Measurements from ENCODE around the gene ALAS1.
"Not testable (repeated sequence)": the region's sequence is repeated elsewhere in the genome, so short reads cannot be mapped to it uniquely, and the experiment has no call there.

Gene ALAS1

DNA sequence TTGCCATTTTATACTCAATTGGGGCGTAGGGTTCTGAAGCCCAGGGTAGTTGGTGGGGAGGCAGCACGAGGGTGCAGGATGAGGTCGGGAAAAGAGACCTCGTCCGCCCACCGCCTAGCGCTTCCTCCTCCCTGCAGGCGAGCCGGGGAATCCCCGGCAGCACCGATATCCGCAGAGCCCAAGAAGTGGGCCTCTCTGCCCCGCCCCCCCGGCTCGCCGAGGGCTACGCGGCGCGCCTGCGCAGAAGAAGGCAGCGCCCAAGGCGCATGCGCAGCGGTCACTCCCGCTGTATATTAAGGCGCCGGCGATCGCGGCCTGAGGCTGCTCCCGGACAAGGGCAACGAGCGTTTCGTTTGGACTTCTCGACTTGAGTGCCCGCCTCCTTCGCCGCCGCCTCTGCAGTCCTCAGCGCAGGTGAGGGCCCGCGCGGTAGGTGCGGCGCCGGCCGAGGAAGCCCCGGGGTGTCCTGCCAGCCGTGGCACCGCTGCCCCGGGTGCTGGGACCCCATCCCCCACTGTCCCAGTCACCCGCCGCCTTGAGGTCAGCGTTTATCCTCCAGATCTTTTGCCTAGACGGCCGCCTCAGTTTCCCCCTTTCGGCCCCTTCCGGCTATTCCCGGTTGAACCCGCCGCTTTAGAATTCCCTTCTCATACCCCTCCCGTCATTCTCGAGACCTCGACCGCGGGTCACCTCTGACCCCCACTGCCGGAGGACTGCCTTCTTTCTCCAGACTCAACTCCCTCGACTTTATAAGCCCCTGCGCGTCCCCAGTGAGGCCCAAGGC lies at the start of gene ALAS1:
Gene ALAS1 (plus strand): TSS at position 319 of the 784 bp plus-strand sequence. CDS start 1,082 bp downstream, outside the sequence.
- DNase-seq (ENCODE audit: low read depth in 2 of 2), result peak; percentile 94 to 96

DNA sequence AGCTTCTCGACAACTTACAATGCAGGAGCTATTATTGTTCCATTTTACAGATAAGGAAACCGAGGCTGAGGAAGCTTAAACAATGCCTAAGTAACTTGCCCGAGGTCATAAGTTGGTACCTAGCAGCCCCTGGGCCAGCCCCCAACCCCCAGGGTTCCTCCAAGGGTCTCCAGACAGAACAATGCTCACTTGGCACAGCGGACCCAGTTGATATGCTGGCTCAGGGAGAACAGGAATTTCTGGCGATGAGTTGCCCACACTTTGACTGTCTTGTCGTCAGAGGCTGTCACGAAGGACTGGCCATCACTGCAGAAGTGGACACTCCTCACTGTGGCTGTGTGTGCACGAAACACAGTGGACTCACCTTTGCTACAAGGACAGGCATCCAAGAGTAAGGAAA lies 48.9 kb upstream of the ALAS1 start:
- no peak for DNase-seq (ENCODE audit: low read depth in 2 of 2)

DNA sequence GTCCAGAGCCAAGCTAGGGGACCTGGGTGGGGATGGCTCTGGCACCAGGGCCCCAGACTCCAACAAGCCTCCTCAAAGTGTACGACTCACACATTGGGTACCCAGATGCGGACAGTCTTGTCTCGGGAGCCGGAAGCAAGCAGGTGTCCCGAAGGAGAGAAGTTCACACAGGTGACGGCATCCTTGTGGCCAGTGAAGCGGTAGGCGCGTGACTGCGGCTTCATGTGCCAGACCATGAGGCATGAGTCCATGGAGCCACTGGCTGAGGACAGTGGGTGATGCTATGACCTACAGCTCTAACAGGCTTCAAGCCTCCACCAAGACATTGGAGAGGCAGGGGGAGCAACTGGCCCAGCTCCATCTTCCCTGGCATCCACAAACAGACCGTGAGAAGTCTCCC lies 48.2 kb upstream of the ALAS1 start:
- no peak for DNase-seq (ENCODE audit: low read depth in 2 of 2)

DNA sequence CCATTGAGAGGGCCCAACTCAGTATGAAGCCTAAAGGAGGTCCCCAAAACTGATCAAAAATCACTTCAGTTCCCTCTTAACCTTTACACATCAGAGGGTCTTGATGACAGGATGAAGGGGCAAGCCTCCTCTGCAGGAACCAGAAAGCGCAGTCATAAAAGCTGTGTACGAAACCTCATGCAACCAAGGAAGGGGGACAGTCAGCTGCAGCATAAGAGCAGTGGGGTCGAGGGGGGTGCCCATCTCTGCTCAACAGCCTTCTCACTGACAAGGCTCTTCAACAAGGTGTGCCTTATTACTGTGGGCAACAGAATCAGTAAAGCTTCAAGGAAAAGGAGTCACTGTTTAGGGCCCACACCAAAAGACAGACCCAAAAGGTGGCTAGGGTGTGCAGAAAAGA lies 47.6 kb upstream of the ALAS1 start:
- no peak for DNase-seq (ENCODE audit: low read depth in 2 of 2)

DNA sequence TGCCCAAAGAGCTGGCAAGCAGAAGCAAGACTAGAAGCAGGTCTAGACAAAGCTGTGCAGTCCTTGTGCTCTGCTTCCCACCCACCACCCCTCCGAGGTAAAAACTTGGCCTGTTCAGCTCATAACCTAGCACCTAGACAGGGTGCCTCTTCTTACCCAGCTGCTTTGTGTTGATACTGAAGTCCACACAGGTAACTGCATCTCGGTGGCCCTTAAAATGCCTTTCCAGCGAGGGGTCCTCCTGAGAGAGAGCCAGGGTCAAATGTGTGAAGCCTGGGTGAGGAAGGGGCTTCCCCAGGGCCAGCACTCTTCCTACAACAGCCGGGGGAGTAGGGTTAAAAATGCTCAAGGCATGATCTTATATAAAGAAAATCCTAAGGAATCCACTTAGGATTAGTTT lies 47.1 kb upstream of the ALAS1 start:
- no peak for DNase-seq (ENCODE audit: low read depth in 2 of 2)

DNA sequence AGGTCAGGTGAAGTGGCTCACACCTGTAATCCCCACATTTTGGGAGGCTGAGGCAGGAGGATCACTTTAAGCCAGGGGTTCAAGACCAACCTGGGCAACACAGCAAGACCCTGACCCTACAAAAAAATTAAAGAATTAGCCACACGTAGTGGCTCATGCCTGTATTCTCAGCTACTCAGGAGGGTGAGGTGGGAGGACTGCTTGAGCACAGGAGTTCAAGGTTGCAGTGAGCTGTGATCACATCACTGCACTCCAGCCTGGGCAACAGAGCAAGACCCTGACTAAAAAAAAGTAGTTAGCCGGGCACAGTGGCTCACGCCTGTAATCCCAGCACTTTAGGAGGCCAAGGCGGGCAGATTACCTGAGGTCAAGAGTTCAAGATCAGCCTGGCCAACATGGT lies 46.0 kb upstream of the ALAS1 start:
- DNase-seq (ENCODE audit: low read depth in 2 of 2), result not testable (repeated sequence)

DNA sequence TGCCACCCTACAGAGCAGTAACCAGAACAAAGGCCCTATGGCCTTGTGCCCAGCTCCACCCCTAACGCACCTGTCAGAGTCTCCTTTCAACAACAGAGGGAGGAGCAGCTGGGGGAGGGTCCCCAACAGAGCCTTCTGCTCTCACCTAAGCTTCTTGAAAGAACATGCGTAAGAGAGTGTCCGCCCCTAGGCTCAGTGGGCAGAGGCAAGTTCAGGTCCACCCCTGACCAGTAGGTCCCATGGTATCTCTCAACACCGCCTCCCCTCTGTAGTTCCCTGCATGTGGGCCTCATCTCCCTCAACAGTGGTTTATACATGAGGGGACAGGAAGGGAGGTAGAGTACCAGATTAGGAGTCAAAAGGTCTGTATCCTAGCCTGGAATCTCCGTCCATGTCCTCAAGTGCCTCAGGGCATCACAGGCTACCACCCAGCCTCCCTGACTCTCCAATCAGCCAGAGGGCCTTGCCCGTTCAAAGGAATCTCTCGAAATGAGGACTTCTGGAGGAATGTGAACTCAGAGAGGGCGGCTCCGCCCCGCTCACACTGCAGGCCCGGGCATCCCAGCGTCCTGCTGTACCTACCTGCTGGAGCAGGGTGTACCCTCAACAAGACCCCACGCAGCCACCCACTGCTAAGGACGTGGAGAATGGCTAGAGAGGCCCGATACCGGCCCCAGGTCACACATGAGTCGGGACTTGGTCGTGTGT lies 44.4 kb upstream of the ALAS1 start:
- no peak for DNase-seq (ENCODE audit: low read depth in 2 of 2)

DNA sequence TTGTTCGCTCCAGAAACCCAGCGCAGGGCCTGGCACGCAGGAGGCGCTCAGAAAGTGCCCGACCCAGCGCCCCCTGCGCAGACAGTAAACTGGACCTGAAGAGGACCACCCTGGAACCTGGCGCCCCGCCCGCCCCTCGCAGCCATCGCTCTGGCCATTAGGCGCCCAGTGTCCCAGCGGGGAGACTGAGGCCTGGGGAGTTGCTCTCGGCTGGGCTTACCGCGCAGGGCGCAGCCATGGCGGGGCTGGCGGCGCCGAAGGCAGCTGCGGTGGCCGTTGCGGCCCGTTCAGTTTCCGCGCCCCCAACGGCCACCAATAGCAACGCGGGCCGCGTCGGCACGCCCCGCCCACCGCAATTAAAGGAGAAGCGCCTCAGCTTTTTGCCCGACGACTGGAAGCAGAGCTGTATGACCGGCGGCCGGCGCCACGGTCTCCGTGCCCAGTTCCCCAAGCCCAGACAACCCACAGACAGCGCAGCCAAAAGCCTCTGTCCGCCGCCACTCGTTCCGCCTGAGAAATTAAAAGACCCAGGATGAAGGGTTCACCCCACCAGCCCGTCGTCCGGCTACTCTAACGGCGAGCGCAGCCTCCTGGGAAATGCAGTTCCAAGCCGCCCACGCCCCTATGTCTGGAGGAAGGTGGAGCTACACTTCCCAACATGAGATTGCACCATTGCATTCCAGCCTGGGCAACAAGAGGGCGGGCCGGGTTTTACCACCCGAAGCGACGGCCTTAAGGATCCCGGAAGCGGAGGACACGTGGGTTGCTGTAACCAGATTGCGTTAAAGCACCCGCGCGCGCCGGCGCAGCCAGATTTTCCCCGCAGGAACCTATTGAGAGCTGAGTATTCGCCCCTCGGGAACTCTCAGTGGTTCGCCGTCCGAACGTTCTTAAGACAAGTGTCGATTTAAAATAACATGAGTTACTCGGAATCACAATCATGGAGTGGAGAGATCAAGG lies 43.5 kb upstream of the ALAS1 start, which contains the start of gene POC1A:
Gene POC1A (minus strand): TSS at position 289 of the 960 bp plus-strand sequence. CDS start 51 bp downstream, at position 238.
- peak; percentile 80 for DNase-seq (ENCODE audit: low read depth in 2 of 2)

DNA sequence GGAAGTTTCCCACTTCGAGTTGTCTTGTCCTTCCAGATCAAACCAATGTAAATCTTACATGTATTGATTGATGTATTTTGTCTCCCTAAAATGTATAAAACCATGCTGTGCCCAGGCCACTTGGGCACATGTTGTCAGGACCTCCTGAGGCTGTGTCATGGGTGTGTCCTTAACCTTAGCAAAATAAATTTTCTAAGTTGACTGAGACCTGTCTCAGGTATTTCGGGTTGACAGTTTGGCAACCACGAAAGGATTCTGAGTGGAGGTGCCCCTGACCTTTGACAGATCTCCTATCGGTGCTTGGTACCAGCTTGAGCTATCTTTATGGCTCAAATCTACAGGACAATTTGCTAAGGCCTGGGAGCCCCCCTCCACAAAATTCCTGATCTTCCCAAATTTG lies 42.0 kb upstream of the ALAS1 start:
- DNase-seq (ENCODE audit: low read depth in 2 of 2), result no peak

DNA sequence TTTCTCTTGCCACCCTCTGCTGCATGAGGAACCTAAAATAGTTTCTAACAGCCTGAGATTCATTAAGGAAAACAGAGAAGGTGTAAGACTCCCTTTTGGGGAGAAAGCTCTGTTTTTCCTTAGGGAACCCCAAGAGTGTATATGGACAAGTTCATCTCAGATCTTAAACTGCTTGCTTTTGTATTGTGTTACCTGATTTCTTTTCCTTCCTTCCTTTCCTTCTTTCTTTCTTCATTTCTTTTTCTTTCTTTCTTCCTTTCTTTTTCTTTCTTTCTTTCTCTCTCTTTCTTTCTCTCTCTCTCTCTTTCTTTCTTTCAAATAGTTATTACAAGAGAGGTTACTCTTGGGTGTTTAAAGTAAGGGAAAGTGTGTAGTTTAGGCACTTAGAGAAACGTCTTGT lies 38.5 kb upstream of the ALAS1 start:
- no peak for DNase-seq (ENCODE audit: low read depth in 2 of 2)

DNA sequence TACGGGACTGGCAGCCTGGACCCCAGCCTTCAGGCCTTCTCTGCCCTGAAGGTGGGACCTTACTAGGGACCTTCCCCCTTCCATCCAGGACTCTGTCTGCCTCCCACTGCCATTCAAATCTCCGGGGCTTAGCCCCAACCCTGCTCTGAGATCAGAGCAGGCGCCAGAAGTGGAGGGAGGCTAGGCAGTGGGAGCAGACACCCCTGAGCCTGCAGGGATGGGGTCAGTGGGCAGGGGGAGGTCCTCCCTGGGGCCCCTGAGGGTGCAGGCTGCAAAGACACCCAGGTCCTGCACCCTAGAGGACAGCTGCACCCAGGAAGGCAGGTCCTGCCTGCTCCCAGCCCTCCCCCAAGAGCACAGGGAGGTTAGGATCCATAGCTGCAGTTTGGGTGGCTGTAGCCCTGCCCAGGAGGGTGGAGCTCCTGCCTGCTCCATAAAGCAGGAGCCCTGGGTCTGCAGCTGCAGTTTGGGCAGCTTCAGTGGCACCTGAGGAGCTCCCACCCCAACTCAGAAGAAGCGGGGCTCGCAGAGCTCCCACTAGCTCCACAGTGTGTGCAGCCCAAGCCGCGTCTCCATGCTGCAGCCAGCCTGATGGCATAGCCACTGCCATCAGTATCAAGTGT lies 35.6 kb upstream of the ALAS1 start:
- DNase-seq (ENCODE audit: low read depth in 2 of 2), result no peak

DNA sequence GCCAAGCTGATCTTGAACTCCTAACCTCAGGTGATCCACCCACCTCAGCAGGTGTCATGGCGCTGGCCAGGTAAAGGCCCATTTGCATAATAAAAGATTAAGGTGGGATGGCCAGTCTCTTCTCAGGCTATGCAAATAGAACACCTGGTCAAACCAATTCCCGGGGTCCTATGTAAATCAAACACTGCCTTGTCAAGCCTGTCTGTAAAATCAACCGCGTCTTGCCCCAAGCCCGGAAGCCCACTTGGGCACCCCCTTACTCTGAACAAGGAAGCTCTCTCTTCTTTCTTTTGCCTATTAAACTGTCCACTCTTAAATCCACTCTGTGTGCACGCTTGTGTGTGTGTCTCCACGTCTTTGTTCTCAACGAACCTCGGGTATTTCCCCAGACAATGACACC lies 30.7 kb upstream of the ALAS1 start:
- DNase-seq (ENCODE audit: low read depth in 2 of 2), result no peak

DNA sequence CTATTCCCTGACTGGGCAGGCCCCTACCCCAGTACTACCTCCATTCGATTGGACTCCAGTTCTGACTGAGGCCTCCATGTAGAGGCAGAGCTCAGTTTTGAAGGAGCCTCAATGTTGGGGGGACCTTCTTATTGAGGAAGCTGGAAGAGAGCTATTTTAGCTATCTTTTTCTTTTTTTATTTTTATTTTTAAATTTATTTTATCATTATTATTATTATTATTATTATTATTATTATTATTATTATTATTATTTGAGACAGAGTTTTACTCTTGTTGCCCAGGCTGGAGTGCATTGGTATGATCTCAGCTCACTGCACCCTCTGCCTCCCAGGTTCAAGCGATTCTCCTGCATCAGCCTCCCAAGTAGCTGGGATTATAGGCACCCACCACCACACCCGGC lies 27.7 kb upstream of the ALAS1 start:
- DNase-seq (ENCODE audit: low read depth in 2 of 2), result not testable (repeated sequence)

DNA sequence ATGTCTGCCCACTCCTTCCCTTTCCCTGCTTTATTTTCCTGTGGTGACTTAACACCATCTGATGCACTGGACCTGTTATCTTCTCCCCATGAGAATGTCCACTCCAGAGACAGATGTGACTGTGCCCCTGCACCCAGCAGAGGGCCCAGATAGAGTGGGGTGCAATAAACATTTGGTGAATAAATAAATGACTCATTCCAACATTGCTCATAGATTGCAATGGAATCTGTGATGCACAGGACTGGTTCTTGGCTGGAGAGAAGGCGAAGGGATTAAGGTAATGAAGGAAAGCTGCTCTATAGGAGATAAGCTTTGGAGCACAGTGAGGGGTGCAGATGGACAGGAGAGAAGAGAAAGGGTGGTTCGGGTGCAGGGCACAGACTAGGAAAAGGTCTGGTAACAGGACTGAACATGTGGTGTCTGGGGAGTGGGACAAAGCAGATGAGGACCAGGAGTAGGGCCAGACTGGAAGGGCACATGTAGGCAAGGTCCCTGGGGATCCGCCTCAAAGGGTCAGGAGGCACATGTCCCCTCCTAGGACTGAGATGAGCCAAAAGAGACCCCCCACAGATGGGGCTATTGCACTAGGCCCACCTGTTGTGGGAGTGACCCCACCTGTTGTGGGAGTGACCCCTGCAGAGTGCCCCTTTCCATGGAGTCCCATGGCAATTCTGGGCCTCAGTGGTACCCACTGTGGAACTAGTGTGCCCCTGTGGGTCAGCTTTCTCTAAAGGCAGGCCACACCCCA lies 26.3 kb upstream of the ALAS1 start:
- DNase-seq (ENCODE audit: low read depth in 2 of 2), result no peak

DNA sequence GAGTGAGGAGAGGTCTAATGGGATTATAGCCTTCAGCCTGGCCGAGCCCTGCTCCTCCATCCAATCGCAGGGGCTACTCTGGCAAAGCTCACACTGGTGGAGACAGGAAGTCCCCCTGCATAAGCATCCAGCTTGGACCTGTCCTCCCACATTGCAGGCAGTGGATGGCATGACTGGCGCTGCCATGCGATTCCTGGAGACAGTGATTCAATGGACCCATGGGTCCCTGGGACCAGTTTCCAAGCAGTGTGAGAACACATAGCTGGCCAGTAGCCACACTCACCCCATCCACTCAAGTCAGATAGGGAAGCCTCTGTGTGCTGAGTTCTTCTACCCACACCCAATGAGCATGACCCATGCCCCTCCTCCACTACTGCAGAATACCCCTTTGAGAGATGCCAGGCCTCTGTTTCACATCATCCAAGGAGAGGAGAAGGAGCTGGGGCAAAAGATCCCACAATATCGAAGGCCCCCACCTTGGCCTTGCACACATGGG lies 25.6 kb upstream of the ALAS1 start:
- no peak for DNase-seq (ENCODE audit: low read depth in 2 of 2)

DNA sequence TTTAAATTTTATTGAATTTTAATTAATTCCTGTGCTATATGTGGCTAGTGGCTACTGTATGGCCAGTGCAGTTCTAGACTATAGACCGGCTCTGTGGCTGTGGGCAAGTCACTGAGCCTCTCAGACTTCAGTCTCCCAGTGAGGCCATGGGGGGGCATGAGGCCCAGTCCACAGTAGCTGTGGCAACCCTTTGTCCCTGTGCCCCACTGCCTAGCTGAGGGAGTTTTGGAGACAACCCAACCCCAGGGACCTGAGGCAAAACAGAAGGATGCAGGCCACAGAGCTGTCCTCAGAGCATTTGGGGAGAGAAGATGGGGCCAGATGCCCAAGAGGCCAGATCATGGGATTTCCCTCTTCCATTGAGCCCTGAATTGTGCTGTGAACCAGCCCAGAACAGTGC lies 24.9 kb upstream of the ALAS1 start:
- no peak for DNase-seq (ENCODE audit: low read depth in 2 of 2)

DNA sequence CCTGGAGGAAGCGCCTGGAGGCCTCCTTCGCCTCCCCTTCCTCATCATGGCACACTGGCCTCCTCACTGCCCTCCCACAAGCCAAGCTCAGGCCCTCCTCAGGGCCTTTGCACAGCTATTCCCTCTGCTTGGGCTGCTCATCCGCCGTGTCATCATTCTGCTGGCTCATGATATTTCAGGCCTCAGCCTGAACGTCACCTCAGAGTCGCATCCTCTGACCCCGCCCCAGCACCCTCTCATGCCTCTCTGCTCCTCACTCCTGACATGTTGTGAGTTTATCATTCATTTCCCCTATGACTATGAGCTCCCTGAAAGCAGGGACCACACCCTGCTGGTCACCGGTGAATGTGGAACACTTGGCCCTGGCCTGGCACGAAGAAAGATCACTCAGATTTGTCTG lies 23.1 kb upstream of the ALAS1 start:
- DNase-seq (ENCODE audit: low read depth in 2 of 2), result no peak

DNA sequence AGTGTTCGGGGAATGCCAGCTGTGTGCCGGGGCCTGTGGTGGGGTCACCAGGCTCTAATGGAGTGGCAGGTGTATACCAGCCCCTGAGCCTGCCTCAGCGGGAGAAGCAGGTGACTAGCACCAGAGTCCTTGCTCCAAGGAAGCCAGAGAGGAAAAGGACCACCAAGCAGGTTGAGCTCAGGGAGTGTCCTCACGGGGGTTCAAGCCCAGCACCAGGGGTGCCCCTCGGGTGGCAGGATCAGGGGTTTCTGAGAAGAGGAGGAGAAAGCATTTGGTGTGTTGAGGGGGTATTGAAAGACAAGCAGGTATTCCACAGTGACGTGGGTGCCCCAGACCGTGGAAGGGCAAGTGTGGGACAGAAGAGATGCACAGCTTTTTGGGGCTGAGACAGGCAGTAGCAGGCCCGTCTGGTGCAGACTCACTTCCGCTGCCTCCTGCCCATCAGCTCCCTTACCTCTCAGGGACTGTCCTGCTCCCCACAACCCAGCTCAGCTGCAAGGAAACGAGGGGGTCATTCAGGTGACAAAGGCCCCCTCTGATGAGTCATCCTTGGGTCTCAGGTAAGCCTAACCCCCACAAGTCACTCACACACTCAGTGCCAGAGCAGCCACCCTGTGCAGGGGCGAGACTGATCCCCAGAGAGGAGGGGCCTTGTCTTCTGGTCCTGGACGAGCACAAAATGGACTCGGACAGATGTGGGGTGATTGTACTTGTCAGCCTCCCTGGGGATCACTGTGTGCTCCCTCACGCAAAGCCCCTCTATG lies 22.4 kb upstream of the ALAS1 start:
- DNase-seq (ENCODE audit: low read depth in 2 of 2), result no peak

DNA sequence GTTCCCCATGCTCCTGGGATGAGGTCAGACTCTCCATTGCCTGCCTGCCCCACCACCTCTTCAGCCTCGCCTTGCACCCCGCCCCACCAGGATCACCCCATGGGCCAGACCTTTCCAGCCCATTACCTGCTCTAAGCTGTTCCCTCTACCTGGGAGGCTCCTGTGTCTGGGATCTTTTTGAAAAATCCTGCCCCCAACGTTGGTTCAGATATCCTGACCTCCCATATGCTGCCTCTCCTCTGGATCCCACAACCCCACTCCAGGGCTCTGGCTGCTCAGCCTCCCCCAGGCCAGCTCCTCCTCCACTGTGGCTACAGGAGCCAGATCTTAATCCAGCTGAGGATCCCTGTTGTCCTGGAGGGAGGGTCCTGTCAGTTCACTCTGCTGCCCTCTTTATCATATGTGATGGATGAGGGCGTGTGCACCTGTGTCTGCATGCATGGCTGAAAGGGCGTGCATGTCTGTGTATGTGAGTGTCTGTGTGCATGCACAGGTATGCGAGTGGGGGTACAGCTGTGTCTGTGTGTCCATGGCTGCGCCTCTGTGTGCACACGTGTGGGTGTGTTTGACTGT lies 21.7 kb upstream of the ALAS1 start:
- DNase-seq (ENCODE audit: low read depth in 2 of 2), result no peak

Measured in stimulated activated CD4-positive, alpha-beta T cell treated with anti-CD3 and anti-CD28 coated beads, Interleukin-1b, Interleukin-23, amount 100 ng/mL, for 4 hours (primary cell).